Esophagus mucosa (tissue), 1 donor: ENCODE results near the gene MACROD2. TPM values are rescaled to one million over a fixed set of nuclear protein-coding genes. Genes with fewer than 3 reads are reported as not detected.
A peak's percentile ranks its signal among the peaks of the same experiment; 100 is the strongest.
"Not testable (repeated sequence)": the region's sequence is repeated elsewhere in the genome, so short reads cannot be mapped to it uniquely, and the experiment has no call there.

Experiments used
- ATAC-seq: fragments of 200-7000 bp; cut with Tn5 transposase; one replicate; pipeline ENCODE4 v1.9.1; 2020
- total RNA-seq: library from RNA; stranded (reverse); gene quantifications from one replicate; pipeline ENCODE4 v1.2.4, GENCODE V29; 2023
- donor health status: DM: yes; HTN: yes; CAD: no.

The MACROD2 gene
- total RNA-seq, 1 donor from 2014 or later: 2.2 TPM

DNA sequence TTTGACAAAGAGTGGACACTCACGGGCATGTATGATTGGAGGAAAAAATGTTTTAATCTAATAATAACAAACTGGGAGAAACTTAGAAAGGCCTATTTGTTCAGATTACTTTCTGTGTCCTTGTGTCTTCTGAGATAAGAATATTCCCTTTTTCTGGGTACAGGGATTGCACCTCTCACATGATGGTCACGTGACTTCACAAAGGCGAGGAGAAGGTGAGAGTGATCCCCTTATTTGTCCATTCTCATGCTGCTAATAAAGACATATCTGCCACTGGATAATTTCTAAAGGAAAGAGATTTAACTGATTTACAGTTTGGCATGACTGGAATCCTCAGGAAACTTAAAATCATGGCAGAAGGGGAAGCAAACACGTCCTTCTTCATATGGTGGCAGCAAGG lies 1331.8 kb downstream of the MACROD2 start:
- ATAC-seq: no peak

DNA sequence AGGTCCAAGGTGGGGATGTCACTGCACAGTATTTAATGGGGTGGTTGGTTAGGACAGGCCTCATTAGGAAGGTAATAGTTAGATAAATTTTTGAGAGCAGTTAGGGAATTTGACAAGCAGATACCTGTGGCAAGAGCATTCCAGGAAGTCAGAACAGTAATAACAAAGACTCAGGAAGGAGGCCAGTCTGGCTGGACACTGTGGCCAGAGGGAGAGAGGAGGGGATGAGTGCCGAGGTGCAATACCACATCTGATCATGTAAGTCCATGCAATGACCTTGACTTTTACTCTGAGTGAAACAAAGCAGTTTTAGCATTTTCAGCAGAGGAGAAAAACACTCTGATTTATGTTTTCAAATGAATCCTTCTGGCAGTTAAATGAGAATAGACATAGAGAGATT lies 1332.8 kb downstream of the MACROD2 start:
- ATAC-seq: no peak

DNA sequence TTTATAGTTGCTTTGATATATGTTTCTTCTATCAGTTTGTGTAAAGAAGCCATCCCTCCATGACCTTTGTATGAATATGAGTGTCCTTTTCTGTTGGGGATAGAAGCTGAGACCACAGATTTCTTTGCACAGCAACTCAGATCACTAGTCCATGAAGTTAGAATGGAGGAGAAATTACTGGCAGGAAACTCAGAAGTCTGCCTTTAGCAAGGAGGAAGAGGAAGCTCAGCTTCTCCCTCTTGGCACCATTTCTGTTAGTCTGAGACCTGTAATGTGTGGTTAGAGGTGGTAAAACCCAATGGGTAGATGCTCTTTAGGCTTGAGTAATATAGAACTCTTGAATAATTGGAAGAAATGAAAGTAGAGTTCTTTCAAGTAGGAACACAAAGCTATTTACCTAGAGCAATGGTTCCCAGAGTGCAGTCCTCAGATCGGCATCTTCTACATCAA lies 1337.4 kb downstream of the MACROD2 start:
- ATAC-seq: no peak

DNA sequence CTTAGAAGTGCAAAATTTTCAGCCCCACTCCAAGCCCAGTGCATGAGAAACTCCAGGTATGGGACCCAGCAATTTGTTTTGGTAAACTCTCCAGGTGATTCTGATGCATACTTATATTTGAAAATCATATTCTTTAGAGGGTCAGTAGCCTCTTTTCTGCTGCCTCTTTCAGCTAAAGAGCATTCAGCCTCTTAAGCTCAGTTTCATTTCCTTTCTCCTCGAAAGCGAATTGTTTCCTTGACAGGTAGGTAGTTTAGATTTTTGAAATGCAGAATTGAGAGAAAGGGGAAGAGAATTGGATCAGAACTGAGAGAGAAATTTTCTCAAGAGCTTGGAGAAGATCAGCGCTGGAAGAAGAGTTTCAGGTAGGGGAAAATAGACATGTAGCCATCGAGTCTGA lies 1337.9 kb downstream of the MACROD2 start:
- ATAC-seq: no peak

DNA sequence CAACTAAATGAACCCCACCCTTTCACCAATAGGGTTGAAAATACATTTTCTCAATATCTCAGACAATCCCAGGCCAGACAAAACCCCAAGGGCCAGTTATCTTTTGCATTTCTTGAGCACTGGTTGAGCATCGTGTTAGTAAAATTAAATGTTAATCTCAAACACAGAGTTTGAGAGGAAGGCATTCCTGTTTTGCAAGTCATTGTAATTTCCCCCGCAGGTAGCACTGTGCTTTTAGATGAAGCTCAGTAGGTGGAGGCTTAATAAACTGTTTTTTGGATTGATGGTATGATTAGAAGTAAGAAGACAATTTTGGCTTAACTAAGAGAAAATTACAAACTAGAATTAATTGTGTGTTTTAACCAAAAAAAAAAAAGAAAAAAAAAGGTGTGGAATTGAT lies 1340.7 kb downstream of the MACROD2 start:
- no peak for ATAC-seq

DNA sequence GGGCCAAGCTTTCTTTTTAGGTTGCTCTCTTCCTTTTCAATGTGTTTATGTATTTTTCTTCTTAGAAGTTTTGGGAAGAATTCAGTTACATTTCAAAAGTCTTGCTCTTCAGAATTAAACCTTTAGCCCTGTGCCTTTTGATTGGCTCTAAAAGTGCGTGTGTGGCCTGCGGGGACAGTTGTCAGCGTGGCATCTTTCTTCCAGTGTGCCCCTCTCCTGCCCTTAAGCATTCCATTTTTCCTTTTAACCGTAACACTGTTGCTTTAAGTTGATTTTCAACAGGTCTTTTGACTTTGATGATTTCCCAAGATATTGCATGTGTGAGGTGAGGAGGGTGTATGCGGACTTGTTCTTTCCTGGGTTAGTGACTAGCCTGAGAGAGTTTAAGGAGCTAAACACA lies 1341.2 kb downstream of the MACROD2 start:
- ATAC-seq: no peak

DNA sequence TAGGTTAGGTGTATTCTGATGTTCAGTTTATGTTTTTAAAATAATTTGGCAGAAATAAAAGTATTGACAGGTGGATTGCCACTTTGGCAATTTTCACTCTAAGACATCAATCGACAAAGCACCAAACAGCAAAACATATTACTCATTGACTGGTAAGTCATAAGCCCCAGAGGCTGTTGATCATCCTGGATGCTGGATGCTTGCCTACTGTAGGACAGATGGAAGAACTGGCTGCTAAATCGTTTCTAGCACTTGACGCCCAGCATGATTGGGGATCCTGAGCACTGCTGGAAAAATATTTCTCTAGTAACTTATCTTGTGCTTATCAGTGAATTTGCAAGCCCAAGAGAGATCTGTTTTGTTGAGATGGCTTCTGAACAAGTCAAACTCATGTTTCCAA lies 1343.9 kb downstream of the MACROD2 start:
- ATAC-seq: no peak

DNA sequence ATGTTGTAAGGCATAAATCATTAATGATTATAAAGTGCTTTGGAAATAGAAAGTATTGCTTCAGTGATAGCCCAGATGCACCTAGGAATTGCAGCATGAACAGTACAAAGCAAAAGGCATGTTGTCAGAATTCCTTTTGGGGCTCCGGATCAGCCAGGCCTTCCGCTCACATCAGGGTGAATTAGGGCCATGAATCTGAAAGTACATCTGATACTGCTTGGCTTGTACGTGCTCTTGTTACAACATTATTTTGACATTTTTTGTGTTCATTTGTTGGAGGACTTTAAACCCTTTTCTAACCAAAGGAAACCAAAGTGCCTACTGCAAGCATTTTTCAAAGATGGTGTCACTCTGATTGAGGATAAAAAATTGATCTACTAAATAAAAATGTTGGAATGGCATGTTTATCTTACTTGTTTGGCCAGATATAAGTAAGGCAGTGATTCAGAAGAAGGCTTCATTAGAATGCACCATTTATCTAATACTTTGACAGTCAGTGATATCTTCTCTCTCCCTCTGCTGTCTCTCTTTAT lies 1347.7 kb downstream of the MACROD2 start:
- no peak for ATAC-seq

DNA sequence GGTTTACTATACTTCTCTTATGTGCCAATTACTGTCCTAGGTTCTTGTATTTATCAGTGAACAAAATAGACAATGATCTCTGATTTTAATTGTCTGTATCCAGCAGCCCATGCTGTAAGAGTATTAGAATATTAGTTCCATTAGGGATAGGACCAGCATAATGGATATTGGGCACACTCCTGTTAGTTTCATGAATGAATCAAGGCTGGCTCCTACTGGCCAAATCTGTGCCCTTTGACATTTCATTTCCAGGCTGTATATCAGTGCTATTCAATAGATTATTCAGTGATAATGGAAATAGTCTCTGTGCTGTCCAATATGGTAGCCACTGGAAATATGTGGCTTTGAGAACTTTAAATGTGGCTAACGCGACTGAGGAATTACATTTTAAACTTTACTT lies 1350.0 kb downstream of the MACROD2 start:
- no peak for ATAC-seq

DNA sequence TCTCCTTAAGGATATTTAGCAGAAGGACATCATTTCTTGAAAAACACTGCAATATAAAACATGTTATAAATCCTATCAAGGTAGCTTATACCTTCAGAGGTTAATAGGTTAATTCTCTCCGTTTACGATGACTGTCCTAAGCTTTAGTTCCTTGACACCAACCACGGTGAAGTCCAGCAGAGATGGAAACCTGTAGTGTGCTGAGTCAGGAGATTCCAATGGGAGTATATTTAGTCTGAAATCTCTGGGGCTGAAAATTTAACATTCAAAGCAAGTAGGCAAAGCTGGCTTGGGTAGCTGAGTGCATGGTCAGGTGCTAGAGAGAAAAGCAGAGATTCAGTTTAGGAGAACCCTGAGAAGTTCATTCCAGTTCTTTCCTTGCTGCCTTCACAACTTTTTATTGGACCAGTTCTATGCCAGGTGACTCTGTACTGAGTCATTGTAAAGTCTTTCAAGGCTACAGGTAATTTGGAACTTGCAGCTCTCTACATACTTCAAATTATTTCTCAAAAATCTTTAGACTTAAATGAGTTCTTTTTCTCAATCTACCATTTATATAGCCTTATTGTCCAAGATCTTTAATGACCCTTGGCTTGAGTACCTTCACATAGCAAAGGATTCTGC lies 1351.5 kb downstream of the MACROD2 start:
- no peak for ATAC-seq

DNA sequence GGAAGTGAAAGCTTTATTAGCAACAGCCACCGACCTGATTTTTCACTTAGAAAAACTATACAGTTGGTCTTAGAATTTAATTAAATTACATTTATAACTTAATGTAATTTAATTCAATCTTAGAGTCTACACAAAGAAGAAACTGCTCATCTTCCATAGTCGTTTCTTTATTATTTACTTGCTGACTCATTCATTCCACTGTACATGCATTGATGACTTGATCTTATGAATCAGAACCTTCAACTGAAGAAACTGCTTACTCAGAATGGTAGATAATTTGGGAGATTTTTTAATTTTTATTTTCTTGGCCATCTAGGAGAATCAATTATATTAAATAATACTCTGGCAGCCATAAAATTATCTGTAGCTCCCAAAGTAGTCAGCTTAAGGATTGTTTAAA lies 1363.7 kb downstream of the MACROD2 start:
- no peak for ATAC-seq

DNA sequence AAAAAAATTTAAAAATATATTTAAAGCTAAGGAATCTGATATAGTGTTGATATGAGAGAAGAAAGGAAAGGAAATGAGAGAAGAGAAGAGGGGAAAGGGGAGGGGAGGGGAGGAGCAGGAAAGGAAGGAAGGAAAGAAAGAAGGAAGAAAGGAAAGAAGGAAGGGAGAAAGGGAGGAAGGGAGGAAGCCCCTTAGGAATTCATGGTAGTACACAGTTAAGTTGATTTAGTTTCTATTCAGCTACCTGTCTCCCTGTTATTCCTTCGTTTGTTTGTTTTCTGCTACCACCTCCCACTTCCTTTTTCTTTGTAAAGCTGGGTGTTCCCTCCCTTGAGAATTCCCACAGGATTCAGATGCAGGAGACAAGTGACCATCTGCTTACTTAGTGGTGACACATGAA lies 1367.5 kb downstream of the MACROD2 start:
- no peak for ATAC-seq

DNA sequence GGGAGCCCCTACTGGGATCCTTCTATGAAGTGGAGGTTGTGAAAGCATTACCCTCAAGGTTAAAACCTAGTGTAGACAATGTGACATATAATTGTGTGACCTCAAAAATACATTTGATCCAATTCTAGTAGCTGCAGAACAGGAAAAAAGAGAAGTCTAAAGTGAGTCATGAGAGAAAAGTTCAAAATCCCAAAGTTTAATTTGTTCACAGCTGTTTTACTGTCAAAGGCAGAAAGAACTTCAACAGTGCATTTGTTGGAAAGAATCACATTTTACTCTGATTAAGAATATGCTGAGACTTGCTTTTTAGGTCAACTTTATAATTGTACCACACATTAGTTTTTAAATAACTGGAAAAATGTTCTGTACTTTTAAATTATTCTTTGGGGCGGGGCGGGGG lies 1369.5 kb downstream of the MACROD2 start:
- no peak for ATAC-seq

DNA sequence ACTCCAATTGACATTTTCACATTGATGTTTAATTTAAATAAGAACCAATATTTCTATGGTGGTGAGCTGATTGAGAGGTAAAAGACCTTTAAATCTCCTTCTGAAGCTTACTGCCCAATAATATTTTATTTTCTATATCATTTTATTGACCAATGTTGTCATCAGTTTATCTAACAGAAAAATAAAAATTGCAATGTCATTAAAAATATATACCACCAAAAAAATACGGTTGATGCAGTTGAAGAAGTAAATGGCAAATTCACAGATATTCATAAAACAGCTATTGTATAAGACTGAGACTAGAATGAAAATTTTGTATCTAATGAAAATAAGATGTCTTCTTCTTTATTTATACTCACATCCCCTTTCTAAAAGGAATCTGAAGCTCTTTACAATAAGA lies 1375.1 kb downstream of the MACROD2 start:
- no peak for ATAC-seq

DNA sequence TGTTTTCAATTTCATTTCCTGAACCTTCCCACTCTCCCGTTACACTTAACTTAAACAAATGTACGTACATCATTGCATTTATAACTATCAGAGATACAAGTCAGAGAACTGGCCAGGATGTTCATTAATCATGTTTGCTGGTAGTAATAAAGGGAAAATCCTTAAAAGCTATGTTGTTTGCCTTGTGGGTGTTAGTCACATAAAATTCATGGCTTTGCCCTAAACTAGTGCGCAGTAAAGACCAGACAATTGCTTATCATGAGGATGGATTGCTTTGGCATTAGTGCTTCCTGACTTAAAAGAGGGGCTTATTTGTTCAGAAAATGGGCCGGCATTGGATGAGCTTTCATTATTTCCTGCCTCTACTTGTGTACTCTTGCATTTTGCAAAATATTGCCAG lies 1379.4 kb downstream of the MACROD2 start:
- ATAC-seq: no peak

DNA sequence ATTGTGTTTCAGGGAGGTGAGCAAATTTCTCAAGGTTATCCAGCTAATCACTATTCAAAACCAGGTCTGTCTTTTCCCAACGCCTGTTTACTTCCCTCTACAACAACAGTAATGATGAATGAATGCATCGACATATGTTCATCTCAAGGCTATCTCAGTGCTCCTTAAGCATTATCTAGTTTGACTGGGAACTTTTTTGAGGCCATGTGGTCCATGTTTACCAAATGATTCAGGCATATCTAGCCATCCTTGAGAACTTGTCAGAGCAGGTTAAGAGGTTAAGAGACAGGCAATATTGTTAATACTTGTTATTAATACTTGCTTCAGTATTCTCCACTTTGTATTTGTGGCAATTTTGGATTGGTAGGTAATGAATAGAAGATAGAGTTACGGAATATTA lies 1380.5 kb downstream of the MACROD2 start:
- ATAC-seq: no peak

DNA sequence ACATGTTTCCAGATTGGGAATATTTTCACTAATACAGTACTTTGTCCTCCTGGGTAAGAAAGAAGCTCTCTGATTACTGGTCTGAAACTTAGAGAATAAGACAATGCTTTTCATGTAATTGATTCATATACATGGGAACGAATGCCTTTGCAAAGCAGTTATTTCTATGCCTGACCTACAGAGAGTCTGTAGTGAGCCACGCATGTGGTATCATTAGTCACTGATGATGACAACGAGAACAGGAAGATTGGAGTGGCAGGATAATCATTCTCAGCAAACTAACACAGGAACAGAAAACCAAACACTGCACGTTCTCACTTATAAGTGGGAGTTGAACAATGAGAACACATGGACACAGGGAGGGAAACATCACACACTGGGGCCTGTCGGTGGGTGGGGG lies 1382.3 kb downstream of the MACROD2 start:
- not testable (repeated sequence) for ATAC-seq

DNA sequence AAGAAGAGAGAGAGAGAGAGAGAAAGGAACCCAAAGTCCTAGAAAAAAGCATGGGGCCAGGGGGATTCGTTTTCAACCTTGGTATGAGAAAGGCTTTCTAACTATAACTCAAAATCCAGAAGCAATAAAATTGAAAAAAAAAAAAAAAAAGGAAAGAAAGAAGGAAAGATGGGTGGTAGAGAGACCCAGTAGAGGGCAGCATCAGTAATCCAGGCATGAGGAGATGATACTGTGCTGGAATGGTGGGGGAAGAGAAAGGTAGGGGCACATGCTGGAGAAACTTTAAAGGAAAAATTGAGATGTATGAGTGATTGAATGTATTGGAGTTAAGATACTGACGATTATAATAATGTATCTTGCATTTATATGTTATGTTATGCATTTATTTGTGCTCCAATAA lies 1382.8 kb downstream of the MACROD2 start:
- no peak for ATAC-seq

DNA sequence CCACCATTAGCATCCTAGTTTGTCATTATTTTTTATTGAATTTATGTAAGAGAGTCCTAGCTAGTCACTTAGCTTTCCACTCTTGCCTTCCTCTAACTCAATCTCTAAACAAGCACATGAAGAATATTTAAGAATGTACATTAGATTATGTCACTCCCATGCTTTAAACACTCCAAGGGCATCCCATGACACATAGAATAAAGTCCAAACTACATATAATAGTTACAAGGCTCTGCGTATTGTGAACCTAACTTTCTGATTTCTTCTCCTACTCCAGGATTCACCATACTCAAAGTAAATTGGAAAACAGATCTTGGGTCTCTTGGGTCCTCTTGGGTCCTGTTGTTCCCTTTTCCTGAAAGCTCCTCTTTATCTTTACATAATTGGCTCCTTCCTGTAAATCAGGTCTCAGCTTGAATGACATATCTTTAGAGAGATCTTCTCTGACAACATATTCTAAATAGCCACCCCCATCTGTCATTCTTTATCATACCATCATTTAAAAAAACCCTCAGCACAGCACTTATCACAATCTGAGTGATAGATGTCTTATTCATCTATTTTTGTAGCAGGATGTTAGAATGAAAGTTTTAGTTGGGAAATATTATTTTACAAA lies 1384.5 kb downstream of the MACROD2 start:
- ATAC-seq: no peak

DNA sequence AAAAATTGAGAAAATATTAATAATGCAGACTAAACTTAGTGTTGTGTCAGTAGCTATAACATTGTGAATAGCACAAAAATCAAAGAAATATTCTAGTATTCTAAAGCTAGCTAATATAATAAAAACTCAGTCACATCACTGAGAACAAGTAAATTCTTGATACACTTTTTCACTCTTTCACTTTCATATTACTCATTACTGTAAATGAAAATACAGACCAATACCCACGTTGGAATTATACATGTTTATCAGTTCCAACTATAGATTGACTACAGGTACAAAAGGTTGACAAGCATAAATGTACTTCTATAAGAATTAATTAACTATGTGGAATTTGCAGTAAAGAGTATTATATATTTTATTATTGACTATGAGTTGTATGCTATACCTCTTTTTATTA lies 1385.5 kb downstream of the MACROD2 start:
- no peak for ATAC-seq

DNA sequence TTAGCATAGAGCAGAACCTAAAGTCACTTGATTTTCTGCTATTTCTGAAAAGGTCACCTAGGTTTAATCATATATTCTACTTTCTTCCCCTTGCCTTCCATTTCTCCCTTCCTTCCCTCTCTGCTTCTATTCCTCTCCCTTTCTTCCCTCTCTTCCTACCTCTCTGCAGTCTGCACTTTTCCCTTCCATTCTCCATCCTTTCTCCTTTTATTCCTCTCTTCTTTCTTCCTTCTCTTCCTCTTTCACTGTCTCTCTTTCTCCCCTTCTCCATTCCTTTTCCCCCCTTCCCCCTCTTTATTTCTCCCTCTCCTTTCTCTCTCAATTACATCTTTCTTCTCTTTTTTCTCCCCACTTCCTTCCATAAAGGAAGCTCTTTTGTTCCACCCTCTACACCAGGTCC lies 1391.9 kb downstream of the MACROD2 start:
- ATAC-seq: no peak

DNA sequence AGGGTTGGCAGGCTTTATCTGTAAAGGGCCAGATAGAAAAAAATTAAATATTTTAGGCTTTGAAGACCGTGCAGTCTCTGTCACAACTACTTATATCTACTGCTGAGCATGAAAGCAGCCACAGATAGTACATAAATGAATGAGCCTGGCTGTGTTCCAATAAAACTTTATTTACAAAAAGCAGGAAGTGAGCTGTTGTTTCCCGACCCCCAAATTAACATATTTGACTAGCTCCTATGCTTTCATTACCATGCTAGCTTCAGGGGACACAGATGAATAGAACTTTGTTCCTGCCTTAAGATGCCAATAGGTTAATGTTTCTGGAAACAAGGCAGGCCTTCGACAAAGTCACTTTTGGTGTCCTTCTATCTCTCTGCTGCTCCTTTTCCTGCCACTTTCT lies 1400.1 kb downstream of the MACROD2 start:
- ATAC-seq: no peak

DNA sequence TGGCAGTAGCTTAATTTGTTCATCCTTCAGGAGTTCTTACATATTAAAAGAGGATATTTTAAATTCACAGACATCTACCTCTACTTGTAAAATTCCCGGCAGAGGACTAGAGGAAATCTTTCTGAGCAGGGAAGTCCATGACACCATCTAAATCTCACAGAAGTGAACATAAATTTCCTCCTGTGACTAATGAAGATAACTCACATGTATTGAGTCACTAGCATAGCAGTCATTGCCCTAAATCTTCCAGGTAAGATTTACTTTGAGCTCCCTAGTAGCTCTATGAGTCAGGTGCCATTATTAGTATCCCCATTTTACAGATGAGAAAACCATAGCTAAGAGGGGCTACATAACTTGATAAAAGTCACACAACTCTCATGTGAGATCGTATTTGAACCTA lies 1400.7 kb downstream of the MACROD2 start:
- peak; percentile 89 for ATAC-seq

DNA sequence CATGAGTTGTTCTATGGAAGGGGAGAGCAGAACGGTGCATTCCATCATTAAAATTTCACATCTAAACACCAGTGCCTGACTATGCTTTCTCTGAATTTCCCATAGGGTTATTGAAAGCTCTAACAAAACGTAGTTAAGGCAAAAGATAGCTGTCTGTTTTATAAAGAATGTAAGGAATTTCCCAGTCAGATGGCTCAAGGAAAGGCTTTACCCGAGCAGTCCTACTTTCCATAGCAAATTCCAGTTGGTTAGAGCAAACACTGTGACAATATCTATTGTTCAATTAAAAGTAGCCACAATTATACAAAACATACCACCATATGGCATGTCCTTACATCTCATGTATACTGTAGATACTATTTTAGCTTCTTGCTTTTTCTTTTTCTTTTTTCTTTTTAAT lies 1401.6 kb downstream of the MACROD2 start:
- ATAC-seq: no peak

DNA sequence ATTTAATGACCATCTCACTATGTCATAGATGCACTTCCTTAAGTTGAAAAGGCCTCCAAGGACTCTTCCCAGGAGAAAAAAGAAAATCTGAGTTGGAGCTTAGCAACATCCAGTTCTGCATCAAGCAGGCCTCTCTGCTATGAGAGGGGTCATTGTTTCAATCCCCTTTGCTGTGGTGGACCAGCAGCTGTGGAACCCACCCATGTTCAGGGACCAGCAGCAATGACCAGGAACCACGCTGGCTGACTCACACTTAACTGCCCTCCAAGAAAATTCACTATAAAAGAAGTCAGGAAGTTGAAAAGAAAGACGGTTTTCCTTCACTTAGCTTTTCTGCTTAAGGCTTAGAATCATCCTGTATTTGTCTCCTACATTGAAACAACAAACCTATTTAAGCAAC lies 1404.5 kb downstream of the MACROD2 start:
- ATAC-seq: no peak
